DMS53 (cell line): ENCODE results near the gene AADAT.
"Not testable (repeated sequence)": the region's sequence is repeated elsewhere in the genome, so short reads cannot be mapped to it uniquely, and the experiment has no call there.

ENCODE experiments used
- DNase-seq: peaks from one replicate; lab custom pipeline; 2025; lab: John Stamatoyannopoulos, UW

The AADAT gene

DNA sequence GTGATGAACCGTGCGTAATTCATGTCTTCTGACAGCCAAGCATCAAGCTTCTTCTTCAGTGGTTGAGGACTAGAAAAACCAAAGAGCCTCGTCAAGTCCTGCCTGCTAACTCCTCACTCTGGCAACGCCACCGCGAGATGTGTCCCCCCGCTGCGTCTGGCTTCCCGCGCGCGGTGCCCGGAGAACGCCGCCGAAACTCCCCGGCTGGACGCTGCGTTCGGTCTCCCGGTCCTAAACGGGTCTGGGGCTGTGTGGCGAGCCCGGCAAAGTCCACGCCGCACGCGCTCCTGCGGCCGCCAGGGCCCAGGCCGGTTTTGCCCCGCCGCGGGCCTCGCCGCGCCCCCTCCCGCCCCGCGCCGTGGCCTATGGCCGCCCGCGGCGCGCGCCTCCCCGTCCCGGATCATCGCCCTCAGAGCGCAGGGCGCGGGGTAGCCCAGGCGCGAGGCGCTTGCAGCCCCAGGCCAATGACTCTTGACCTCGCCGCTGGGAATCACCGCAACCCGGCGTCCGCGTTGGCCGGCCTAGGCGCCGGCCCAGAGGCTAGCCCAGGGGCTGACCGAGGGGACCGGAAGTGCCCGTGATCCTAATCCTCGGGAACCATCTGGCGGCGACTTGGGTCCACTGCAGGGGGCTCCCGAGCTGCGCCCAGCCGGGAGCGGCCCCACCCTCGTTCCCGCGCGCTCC lies at the start of gene AADAT:
Gene AADAT (minus strand): TSS at position 289 of the 684 bp plus-strand sequence. CDS start 266 bp downstream, at position 23.
- DNase-seq, result peak; percentile 84

DNA sequence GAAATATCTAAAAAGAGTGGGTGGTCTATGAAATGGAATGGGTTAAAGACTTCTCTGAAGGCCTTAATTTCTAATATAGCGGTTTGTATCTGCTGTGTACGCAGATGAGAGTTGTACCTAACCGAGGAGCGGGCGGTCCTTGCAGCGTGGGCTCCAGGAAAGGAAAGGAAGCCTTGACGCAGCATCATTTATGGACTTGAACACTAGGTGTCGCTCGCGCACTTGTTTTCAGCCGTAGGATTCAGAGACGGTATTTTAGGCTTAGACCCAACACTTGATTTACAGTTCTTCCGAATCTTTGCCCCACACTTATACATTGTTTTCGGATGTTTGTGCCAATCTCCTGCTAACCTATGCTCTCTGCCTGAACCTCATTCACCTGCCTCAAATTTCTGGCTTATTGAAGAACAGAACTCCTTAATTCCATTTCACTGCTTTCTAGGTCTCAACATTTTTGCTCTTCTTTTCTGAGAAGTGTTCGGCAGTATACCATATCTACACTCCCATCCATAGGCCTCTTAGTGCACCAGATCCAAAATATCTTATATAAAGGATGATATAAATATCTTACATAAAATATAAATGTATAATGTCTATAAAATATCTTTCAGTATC lies 48.9 kb upstream of the AADAT start:
- DNase-seq, result peak; percentile 80

DNA sequence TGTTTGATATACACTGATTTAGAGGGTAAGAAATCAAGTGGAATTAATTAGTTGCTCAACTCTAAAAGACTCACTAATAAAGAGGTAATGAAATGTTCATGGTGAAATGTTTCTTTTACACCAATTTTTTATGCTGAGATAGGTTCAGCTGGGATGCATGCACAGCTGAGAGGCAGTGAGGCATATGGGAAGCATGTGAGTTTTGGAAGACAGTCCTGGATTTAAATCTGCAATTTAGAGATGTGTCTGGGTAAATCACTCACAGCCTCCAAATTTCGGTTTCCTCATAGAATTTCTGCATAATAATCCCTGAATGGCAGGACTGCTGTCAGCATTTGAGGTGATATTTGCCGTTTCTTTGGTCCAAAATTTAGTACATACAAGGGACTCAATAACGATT lies 48.2 kb upstream of the AADAT start:
- DNase-seq, result no peak

GRCh38 chr4:170137466-170137865 lies 47.7 kb upstream of the AADAT start:
- DNase-seq, result no peak

- no peak for DNase-seq
Measured at GRCh38 chr4:170134821-170135220, 45.1 kb upstream of the AADAT start.

DNA sequence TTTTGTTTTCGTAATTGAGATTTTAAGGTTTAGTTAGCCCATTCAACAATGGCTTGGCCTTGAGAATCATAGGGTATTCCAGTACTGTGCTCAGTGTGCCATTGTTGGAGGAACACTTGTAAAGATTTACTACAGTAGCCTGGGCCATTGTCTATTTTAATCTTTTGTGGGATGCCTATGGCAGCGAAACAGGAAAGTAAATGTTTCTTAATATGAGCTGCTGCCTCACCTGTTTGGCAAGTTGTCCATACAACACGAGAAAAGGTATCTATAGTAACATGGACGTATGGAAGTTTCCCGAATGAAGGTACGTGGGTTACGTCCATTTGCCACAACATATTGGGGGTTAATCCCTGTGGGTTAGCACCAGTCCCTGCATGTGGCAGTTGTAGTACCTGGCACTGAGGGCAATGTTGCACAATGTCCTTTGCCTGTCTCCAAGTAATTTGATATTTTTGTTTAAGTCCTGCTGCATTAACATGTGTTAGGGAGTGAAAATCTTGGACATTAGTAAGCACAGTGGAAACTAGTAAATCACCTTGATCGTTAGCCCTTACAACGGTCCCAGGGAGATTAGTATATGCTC lies 38.6 kb upstream of the AADAT start:
- DNase-seq, result no peak

- no peak for DNase-seq
Measured at GRCh38 chr4:170127758-170128157, 38.0 kb upstream of the AADAT start.

DNA sequence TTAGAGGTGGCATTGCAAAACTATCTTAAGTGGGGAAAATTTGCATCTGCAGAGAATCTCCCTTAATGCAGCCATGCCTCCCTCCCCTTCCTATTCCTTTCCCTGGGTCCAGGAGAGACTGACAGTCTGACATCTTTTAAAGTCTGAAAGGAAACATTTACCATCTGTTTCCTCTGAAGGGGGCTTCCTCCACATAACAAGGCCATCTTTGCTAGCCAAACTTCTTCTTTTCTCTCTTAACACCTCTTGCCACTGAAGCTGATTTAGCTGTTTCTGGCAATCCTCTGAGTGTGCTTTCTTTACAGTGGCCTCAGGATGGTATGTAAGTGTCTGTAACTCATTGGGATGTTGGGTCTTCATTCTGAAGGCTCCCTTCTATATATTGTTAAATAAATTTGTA lies 34.6 kb upstream of the AADAT start:
- DNase-seq, result no peak

DNA sequence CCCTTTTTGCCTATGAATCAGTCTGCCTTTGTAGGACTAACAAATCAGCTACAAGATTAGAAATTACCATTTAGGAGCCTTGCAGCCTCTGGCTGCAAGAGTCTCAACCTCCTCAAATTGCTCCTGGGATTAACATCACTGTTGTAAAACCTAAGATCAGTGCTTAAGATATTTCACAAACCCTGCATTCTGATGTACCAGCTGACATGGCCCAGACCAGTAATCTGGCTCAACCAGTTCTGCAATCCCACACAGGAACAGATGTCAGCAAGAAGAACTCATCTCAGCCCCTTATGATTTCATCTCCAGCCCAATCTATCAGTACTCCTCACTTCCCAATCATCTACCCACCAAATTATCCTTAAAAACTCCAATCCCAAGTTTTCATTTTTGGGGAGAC lies 32.5 kb upstream of the AADAT start:
- peak; percentile 39 for DNase-seq

DNA sequence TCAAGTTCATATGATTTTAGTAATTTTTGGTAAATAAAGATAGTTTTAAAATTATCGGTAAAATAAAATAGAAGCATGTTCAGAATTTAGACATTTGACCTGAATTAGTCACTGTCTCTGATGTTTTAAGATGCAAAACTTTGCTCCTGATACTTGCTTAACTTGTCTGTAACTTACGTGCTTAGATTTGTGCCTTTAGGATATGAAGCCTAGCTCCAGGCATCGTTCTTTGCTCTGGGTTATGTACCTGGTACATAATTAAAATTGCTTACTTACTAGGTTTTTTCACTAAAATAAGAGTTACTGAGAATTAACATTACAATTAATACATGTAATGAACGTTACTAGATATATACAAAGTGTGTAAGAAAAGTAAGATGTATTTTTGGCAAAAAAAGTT lies 24.9 kb upstream of the AADAT start:
- DNase-seq, result no peak

DNA sequence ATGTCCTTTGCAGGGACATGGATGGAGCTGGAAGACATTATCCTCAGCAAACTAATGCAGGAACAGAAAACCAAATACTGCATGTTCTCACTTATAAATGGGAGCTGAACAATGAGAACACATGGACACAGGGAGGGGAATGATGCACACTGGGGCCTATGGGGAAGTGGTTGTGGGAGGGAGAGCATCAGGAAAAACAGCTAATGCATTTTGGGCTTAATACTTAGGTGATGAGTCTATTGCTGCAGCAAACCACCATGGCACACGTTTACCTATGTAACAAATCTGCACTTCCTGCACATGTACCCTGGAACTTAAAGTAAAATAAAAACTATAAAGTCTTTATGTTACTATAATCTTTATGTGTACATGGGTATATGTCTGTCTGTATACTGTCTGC lies 24.4 kb upstream of the AADAT start:
- DNase-seq, result not testable (repeated sequence)

DNA sequence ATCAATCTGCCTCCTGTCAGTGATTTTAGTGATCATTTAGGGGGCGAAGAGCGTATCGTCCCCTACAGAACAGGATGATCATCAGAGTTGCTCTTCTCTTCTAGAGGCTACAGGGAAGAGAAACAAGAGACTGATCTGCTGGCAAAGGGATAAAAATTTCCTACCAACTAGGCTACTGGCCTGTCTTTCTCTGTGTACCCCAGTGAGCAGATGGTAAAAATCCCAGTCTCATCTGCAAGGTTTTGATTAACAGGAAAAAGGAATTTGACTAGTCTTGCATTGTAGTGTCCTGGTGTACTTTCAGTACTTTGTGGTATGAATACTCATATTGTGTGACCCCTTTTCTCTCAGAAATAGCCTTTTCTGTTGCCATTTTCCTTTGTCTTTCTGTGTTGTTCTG lies 21.8 kb upstream of the AADAT start:
- DNase-seq, result no peak

- DNase-seq, result no peak
Measured at GRCh38 chr4:170111085-170111484, 21.3 kb upstream of the AADAT start.

GRCh38 chr4:170110285-170110672 lies 20.5 kb upstream of the AADAT start:
- no peak for DNase-seq

DNA sequence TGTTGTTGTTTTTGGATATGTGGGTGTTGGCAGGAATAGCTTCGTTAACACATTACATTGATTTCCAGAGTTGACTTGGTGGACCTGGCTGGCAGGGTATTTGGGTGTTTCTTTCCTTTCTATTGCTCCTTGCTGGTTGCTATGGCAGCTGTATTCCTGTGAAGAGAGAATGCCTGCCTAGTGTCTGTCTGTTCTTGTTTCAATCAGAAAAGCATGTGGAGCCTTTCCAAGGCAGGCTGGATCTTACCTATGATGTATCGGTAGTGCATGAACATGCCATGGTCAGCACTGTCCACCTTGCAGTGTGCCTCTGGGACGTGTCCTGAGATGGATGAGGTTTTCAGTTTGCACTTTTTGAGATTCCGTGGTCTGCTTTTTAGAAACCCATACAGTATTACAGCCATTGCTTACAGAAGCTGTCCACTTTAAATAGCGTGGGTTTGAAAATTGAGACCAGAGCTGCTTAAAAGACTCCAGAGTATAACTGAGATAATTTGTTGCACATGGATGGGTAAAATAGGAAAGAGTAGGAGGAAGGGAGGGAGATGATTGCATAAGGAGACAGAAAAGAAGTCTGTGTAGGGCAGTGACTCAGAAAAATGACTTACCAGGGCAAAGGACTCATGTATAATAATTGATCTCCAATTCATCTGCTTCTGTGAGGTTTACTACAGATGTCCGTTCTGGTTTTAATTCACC lies 20.0 kb upstream of the AADAT start:
- no peak for DNase-seq

DNA sequence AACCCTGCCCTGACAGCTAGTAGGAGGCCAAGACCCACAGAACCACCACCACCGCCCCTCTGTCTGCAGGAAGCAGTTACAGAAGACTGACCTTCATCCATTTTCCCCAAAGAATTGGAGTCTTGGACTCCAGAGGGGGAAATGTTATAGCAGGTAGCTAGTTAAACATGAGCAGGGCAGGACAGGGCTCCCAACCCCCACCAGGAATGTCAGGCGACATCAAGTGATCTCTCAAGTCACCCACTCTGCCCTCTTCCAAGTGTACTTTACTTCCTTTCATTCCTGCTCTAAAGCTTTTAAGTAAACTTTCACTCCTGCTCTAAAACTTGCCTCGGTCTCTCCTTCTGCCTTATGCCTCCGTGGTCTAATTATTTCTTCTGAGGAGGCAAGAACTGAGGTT lies 17.1 kb upstream of the AADAT start:
- DNase-seq, result no peak

DNA sequence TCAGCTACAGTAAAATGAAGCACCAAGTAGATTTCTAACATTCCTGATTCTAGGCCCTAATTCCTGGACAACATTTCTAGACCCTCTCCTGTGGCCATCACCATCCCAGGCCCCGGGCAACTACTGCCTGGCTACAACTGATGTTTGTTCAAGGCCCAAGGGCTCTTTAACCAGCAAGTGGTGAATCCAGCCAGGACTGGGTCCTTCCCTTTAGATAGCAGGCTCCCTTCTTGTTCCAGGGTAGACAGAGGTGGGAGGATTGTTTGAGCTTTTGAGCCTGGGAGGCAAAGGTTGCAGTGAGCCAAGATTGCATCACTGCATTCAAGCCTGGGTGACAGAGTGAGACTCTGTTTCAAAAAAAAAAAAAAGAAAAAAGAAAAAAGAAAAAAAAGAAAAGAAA lies 12.7 kb upstream of the AADAT start:
- DNase-seq, result peak; percentile 34

- not testable (repeated sequence) for DNase-seq
Measured at GRCh38 chr4:170098171-170098570, 8.4 kb upstream of the AADAT start.

DNA sequence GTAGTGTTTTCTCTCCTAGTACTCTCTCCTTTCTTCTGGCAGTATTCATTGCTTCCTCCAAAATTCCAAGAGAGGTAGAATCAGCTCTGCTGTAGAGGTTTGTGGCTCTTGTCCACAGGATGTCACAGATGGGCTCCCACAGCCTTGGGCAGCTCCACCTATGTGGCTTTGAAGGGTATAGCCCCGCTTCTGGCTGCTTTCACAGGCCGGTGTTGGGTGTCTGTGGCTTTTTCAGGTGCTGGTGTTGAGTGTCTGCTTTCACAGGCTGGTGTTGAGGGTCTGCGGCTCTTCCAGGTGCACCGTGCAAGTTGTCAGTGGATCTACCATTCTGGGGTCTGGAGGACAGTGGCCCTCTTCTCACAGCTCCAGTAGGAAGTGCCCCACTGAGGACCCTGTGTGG lies 7.9 kb upstream of the AADAT start:
- no peak for DNase-seq

DNA sequence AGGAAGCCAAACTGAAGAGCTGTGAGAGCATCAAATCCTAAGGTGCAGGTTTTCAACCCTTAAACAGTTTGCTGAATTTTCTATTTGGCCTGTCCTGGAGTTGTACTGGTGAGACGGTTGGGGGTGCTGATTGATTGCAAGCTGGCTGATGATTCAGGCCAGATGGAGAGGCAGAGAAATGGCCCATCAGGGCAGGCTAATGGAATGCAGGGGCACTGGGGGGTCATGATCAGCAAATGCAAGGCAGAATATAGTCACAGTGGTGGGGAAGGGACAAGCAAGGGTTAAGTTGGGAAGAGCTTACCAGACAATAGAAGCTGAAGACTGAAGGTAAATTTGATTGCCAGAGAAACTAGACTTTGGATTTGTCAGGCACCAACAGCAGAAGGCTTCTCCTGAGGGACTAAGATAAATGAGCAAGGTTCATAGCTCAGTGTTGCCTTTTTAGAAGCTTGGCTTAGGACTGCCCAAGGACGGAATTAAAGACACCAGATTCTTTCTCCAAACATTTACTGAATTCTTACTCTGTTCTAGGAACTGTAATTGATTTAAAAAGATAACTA lies 4.3 kb upstream of the AADAT start:
- no peak for DNase-seq

DNA sequence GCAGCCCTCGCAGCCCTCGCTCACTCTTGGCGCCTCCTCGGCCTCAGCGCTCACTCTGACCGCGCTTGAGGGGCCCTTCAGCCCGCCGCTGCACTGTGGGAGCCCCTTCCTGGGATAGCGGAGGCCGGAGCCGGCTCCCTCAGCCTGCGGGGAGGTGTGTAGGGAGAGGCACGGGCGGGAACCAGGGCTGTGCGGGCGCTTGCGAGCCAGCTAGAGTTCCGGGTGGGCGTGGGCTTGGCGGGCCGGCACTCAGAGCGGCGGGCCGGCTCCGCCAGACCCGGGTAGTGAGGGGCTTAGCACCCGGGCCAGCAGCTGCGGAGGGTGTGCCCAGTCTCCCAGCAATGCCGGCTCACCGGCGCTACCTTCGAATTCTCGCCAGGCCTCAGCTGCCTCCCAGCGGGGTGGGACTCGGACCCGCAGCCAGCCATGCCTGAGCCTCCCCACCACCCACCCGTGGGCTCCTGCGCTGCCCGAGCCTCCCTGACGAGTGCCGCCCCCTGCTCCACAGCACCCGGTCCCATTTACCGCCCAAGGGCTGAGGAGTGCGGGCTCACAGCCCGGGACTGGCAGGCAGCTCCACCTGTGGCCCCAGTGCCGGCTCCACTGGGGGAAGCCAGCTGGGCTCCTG lies 1.4 kb upstream of the AADAT start:
- no peak for DNase-seq

DNA sequence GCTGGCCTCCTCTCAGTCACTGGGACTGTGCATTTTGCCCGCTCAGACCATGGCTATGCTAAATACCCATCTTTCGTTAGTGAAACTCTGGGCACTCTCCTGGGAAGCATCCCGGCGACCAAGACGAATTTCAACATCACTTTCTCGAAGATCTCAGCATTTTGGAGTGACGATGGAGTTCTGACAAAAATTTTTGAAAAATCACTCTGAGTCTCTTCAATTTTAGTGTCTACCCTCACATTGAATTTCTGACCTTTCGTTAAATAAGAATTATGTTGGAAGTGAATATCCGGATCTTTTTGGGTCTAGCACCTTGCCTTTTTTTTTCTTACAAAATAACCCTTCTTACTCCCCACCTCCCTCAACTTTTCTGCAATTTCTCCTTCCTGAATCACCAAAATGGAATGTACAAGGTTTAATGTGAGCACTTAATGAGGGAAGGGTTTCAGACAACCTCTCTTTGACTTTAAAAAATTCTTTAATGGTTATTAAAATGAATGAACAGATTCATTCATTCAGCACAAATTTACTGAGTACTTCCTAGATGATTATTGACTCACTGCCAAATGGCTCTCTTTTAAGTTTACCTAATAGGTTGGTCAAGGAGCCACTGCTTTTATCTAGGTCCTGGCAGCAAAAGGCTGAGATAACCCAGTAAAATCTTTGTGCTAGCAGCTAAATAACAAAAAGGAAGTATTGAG lies 746 bp upstream of the AADAT start:
- DNase-seq, result peak; percentile 19
